Hematopoietic multipotent progenitor cell treated with erythropoietin and hydrocortisone succinate and interleukin-3 and kit ligand, for 15 days (in vitro differentiated cells): ENCODE data around the gene IFT122.
"Not testable (repeated sequence)": the region's sequence is repeated elsewhere in the genome, so short reads cannot be mapped to it uniquely, and the experiment has no call there.

Experiments
- DNase-seq: peaks from one replicate; pipeline ENCODE4 v3.0.0-alpha.2; 2015; ENCODE audit warnings: low spot score

Gene IFT122

DNA sequence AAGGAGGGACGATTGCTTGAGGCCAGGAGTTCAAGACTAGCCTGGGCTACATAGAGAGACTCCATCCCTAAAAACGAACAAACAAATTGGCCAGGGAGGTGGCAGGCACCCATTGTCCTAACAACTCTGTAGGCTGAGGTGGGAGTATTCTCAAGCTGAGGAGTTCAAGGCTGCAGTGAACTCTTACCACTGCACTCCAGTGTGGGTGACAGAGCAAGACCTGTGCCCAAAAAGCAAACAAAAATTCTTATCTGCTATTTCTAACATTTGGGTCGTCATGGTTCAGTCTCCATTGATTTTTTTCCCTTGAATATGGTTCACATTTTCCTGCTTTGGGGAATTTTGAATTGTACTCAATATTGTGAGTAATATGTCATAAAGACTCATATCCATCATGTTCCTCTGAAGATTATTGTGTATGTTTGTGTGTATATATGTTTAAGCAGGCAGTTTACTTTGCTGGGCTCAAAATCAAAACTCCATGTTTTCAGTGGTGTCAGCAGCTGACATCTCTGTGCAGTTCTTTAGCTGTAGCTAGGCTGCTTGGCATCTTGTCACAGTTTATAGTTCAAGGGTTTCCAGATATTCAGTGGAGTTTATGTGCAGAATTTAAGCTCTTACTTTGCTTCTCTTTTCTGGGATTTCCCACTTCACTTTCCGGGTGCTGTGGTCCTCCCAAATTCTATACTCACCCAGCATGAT is 33.2 kb downstream of the IFT122 start:
- no peak for DNase-seq

DNA sequence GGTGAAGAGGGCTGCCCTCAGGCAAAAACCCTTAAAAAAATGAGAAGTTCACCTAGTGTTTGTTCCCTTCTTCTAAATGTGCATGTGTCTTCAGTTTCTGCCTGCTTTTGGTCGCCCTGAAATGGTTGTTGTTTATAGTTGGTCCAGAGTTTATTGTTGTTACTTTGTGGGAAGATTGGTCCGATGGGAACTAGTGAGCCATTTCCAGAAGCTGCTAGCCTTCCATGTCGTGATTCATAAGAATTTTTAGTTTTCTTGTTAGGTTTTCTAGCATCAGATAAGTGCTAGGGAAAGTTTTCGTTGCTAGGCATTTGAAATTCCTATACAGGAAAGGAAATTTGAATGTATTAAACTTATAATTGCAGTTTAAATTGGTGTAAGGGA is 33.7 kb downstream of the IFT122 start:
- DNase-seq, result no peak

DNA sequence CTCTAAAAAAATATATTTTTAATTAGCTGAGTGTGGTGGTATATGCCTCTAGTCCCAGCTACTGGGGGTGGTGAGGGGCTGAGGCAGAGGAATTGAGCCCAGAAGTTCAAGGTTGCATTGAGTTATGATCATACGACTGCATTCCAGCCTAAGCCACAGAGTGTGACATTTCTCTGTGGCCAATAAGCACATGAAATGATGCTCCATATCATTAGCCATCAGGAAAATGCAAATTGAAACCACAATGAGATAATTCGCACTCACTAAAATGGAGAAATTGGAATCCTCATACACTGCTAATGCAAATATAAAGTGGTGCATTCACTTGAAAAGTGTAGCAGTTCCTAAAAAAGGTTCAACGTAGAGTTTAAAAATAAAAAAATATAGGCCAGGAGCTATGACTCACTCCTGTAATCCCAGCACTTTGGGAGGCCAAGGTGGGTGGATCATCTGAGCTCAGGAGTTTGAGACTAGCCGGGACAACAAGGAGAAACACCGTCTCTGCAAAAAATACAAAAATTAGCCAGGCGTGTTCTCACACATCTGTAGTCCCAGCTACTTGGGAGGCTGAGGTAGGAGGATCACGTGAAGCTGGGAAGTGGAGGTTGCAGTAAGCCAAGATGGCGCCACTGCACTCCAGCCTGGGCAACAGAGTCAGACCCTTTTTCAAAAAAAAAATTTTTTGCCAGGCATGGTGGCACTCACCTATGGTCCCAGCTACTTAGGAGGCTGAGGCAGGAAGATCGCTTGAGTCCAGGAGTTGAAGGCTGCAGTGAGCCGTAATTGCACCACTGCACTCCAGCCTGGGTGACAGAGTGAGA is 35.2 kb downstream of the IFT122 start:
- no peak for DNase-seq

DNA sequence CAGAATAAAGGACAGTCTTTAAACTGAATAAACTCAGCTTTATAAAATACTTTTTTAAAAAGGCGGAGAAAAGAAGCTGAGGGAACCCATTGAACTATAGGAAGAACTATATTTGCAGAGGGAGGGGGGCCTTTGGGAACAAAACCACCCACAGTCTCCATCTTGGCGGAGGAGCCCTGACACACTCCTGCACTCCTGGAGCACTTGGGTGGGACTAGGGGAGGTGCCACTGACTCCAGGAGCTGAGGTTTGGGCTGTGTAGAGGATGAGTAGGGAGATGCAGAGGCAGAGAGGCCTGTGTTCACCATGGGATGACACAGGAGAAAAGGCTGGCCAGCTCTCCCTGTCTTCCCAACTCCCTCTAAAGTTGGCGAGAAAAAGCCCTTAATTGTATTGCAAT is 35.8 kb downstream of the IFT122 start:
- no peak for DNase-seq

DNA sequence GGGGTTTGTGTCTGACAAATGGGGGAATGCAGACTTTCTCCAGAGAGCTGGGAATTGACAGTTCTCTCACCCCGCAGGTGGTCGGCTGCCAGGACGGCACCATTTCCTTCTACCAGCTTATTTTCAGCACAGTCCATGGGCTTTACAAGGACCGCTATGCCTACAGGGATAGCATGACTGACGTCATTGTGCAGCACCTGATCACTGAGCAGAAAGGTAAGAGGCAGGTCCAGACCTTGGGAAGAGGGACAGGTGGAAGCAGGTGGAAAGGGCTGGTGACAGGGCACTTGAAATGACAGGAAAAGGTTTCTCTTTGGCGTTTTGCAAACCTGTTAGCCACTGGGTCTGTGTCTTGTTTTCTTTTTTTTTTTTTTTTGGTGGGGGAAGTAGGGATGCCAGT is 36.6 kb downstream of the IFT122 start:
- no peak for DNase-seq

DNA sequence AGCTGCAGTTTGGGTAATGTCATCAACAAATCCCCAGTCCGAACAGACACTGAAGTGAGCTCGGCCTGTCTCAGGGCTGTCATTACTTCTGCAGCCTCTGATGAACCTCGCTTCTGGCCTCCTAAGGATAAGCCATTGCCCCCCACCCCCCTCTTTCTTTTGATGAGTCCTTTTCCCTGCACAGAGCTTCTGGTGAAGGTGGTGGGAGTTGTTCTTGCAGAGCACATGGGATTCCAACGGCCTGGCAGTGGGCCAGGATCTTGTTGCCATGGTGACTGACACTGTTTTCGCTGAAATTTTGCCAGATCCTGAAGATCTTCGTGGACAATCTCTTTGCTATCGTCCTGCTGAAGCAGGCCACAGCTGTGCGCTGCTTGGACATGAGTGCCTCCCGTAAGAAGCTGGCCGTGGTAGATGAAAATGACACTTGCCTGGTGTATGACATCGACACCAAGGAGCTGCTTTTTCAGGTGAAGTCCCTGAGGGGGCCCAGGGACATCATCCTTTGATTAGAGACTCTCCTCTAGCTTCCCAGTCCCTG is 41.3 kb downstream of the IFT122 start:
- not testable (repeated sequence) for DNase-seq

DNA sequence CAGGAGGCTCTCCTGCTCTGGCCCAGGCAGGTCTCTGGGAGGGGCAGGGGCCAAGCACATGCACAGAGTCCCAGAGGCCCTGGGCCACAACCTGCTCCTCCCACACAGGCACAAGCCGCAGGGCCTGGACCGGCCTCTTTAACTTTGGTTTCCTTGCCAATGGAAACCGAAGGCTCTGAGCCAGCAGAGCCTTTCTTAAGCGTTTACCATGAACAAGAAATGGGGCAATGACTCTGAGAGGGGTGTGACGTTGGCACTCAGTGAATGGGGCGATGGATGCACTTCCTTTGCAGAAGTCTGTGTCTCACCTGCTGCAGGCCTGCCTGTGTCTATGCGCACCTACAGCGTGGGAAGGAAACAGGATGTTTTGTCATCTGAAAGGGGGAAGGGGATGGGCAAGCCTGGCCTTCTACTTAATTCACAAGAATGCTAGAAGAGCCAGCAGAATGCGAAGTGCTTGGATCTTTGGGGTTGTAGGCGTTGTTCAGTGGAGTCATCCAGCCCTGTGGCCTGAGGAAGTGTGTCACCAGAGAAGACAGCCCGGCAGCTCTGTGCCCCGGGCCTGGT is 41.8 kb downstream of the IFT122 start:
- no peak for DNase-seq

DNA sequence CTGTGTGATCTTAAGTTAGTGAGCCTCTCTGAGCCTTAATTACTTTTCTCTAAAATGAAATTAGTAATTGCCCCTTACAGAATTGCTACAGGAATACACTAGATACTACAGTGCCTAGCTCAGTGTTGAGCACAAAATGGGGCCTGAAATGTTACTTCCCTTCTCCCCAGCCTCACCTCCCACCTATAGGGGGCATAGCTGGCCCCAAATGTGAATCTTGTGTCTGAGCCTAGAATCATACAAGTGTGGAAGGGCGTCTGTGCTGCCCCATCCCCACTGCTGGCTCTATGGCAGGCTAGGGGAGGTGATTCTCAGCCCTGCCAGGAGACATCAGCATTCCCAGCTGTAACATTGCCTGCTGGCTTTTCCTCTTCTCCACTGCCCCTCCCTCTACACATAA is 42.7 kb downstream of the IFT122 start:
- peak; percentile 10 for DNase-seq

DNA sequence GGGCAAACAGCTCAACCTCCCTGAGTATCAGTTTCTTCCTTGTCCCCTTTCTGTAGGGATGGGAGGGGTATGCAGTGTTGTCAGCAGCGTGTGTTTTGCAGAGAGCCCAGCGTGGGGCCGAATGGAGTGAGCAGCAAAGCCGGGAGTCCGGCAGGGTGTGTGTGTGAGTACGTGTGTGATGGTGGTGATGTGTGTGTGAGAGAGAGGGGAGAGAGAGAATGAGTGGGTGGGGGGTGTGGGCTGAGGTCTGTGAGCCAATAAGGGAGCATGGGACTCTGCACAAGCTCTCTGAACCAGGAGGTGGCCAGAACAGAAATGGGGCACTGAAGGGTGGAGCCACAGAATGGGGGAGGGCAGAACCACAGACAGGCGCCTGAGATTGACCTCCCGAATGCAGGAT is 43.8 kb downstream of the IFT122 start:
- no peak for DNase-seq

DNA sequence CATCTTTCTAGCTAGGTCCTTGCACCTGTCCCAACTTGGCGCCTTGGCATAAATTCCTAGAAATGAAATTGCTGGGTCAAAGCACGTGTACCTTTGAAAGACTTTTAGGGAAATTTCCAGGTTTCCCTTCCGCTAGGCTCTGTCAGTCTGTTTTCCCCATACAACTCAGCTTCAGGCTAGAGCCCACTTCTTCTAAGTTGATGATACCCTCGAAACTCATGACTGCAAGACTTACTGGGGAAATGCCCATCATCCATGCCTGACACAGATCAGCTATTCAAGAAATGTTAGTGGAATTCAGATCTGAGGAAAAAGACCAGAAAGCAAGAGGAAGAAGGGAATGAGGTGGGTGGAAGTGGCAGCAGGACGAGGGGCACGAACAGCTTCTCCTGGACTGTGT is 45.1 kb downstream of the IFT122 start:
- not testable (repeated sequence) for DNase-seq

DNA sequence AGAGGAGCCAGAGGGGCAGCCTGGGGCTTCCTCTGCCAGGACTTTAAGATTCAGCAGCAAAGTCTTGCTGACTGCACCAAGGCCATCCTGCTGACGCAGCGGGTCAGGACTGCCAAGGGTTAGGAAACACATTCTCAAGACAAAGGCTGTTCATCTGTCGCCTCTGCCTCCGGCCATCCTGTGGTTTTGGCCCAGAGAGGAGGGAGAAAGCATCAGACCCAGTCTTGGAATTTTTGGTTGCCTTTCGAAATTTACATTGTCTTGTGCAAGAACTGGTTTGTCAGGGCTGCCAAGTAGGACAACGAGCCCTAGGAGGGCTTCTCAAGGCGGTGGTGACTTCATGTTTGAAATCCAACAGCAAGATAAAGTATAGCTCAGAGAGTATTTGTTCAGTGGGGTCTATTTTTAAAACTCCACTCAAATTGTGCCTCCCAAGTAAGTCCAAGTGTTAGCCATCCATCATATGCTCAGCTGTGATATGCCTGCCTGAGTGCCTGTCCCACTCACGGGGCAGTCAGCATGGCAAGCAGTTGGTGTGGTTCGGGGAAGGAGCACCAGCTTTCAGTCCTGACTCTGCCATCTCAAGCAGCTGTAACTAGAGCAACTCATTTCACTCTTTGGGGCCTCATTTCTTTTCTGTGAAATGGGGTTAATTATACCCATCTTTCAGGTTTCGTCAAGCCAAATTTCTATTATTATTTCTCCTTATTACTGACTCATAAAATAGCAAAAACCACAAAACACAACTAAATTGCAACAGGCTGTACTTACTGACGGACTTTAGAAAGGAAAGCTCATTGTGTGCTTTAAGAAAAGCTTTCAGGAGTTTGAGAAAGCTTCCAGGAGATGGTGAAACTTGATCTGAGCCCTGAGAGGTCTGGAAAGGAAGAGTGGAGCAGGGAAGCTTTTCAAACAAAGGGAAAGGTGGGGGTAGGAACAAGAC is 46.0 kb downstream of the IFT122 start:
- DNase-seq, result no peak

DNA sequence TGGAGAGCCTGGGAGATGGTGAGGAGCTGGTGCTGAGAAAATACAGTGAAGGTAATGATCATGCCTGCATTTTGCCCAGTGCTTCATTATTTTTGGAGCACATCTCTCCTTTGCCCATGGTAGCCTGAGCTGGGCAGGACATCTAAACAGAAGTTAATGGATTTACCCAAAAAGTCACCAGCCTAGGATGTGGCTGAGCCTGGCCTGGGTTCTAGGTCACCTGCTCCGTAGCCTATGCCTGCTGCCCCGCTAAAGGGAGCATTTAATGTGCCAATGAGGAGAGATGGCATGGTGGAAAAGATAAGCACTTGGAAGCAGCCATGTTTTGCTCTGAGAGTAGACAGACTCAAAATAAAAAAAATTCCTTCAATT is 46.6 kb downstream of the IFT122 start:
- no peak for DNase-seq

DNA sequence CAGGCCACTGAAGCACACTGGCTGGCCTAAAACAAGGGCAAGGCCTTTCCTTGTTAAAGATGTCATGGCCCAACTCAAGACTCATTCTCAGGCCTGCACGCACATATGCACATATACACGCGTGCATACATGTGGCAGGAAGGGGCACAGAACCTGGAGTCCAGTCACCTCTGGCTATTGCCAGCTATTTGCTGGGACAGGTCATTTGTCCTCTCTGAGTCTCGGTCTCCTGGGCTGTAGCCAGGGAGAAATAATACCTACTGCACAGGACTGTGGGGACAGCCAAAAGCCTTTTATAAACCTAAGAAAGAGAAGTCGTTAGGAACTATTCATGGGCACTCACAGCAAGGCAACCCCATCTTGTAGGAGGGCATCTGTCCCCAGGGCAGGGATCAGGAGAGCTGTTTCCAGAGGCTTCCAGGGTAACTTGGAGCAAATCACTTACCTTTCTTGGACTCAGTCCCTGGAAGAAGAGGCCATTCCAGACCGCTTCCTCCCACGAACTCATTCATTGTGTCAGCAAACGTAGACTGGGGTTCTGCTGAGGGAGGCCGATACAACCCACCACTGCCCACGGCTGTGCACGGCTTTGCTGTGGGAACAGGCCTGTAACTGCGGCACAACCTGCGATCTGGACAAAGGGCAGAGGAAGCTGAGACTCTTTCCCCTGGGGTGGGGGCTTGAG is 47.3 kb downstream of the IFT122 start:
- no peak for DNase-seq

DNA sequence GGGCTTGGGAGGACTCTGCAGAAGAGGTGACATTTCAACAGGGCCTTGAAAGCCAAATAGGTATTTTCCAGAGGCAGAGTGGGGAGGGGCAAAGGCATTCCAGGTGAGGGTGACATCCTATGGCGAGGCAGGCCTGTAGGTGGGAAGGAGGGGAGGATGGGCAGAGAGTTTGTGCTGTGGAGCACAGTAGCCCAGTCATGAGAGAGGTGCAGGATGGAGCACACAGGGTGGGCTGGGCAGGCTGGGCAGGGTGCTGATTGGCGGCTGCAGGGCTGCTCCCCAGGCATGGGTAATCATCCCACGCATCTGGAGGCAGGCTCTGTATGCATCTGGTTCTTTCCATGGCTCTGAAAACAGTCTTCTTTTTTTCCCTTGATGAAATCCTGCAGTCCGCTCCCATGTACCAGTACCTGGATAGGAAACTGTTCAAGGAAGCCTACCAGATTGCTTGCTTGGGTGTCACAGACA is 47.9 kb downstream of the IFT122 start:
- DNase-seq, result not testable (repeated sequence)

DNA sequence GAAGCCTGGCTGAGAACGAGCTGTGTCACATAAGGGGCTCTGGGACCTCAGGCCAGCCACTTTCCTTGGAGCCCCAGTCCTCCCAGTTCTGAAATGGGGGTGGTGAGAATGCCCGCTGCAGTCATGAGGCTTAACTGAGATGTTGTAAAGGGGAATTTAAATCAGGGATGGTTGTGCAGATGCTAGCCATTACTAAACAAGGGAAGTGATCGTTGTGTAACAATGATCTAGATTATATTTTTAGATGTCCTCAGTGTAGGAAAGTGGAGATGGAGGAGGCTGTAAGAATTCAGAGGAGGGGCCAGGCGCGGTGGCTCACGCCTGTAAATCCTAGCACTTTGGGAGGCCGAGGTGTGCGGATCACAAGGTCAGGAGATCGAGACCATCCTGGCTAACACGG is 49.2 kb downstream of the IFT122 start:
- DNase-seq, result not testable (repeated sequence)

DNA sequence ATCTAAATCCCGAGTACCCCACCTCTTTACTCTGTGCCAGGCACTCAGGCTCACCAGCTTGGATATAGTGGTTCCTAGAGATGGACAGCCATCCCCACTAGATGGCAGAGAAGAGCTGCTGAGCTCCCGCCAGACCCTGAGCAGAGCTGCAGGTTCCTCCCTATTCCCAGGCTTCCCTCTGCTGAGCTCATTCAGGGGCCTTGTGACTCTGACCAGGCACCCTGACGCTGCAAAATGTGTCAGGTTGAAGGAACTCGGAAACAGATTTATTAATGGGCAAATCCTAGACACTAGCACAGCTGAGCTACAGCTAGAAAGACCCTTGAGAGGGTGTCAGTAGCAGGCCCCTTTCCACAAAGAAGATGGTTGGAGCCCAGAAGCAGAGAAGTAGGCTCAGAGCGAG is 50.2 kb downstream of the IFT122 start:
- peak; percentile 75 for DNase-seq

DNA sequence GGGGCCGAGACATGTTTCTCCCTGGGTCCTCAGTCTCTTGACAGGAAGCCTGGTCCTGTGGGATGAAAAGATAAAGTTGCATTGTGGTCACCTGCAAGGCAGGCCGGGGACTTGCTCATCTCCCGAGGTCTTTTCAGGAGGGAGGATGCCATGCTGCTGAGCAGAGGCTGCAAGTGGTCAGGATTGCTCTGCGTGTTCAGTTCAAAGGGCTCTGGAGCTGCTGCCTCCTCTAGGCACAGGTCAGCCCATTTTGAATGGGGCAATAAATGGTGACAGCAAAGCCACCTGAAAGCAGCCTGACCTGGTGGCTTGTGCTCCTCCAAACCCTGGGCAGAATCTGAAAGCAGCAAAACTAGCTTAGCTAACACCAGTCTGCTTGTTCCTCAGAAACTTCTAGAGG is 51.1 kb downstream of the IFT122 start:
- not testable (repeated sequence) for DNase-seq

DNA sequence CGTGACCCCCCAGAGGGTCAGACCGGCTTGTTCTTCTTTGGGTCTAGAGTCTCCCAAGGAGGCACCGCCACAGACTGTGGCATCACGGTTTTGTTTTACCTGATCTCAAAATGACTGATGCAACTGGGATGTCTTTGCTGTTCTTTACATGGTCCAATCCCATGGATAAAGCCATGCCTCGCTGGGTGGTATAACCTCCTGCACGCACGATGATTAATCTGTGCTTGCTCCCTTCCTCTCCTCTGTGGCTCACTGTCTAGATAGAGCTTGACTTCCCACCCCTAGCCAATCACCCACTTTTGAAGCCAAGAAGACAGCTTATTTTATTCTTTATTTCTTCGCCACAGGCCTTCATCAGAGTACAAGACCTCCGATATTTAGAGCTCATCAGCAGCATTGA is 51.8 kb downstream of the IFT122 start:
- no peak for DNase-seq

DNA sequence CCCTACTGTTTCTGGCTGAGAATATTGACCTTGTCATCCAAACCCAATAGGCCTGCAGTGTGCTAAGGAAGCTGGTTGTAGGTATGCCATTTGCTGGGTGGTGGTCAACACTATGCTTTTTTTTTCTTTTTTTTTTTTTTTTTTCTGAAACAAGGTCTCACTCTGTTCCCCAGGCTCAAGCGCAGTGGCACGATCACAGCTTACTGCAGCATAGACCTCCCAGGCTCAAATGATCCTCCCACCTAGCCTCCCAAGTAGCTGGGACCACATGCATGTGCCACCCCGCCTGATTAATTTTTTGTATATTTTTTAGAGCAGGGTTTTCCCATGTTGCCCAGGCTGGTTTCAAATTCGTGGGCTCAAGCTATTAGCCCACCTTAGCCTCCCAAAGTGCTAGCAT is 52.7 kb downstream of the IFT122 start:
- DNase-seq, result no peak

DNA sequence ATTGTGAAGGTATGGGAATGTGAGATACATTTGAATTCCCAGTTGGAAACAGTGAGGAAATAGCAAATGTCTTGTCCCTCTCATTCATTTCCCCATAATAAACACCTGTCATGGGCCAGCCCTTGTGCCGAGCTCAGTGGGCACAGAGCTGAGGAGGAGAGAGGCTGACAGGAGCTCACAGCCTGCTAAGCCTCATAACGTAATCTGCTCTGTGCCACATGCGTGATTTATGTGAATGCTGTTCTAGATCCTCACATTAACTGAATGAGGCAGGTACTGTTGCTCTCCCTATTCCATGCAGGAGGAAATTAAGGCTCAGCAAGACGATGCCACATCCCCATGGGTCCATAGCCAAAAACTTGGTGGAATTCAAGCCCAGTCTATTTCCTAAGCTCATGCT is 53.2 kb downstream of the IFT122 start:
- DNase-seq, result no peak

DNA sequence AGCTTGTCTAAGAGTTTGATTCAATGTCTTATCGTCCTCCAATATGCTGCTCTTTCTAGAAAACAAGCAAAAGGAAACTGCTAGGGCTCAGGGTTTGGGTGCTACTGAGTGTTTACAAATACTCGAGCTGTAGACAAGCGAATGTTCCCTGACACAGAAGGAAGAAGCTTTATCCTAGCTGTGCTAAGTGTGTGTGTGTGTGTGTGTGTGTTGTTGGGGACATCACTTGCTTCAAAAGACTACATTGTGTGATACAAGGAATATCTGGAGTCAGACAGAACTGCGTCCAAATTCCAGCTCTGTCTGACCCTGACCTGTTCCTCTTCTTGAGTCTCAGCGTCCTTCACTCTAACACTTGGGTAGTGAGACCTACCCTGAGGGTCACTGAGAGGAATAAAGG is 54.5 kb downstream of the IFT122 start:
- not testable (repeated sequence) for DNase-seq
